K562 (cell line): ENCODE results near the gene MAGIX. TPM values are rescaled to one million over a fixed set of nuclear protein-coding genes. Genes with fewer than 3 reads are reported as not detected.

Source experiments
- BACH1 ChIP-seq: fragments of 200-800 bp; sonication (Bioruptor generic); IDR thresholded peaks from 2 replicates; pipeline ENCODE4 v1.6.1; 2016; ENCODE audit warnings: missing genetic modification characterization, missing compliant biosample characterization
- L3MBTL2 ChIP-seq: fragments of 450-650 bp; IDR thresholded peaks from 2 replicates; pipeline ENCODE4 v1.6.1; 2016; ENCODE audit warnings: mild to moderate bottlenecking, moderate library complexity
- NFYB ChIP-seq: IDR thresholded peaks from 2 replicates; pipeline ENCODE4 v1.6.1; 2011; ENCODE audit warnings: mild to moderate bottlenecking, moderate library complexity; ENCODE audit not compliant: insufficient read length; ENCODE audit errors: extremely low read depth
- PHF20 ChIP-seq: fragments of 450-650 bp; IDR thresholded peaks from 2 replicates; pipeline ENCODE4 v1.6.1; 2018; ENCODE audit not compliant: partially characterized antibody
- POLR2G ChIP-seq: fragments of 200-400 bp; formaldehyde crosslinking; IDR thresholded peaks from 2 replicates; pipeline ENCODE4 v1.6.1; 2017; ENCODE audit warnings: low read depth, mild to moderate bottlenecking, antibody characterized with exemption, low read length, moderate library complexity
- RBM15 ChIP-seq: fragments of 200-400 bp; formaldehyde crosslinking; IDR thresholded peaks from 2 replicates; pipeline ENCODE4 v1.6.1; 2018; ENCODE audit warnings: mild to moderate bottlenecking, low read length, moderate library complexity; ENCODE audit not compliant: insufficient read depth
- SMAD4 ChIP-seq: fragments of 250-450 bp; sonication (Bioruptor Pico); conservative IDR thresholded peaks from 2 replicates; pipeline ENCODE4 v1.8.0; 2021; ENCODE audit warnings: inconsistent platforms, mild to moderate bottlenecking, moderate library complexity
- TBP ChIP-seq: optimal IDR thresholded peaks from 2 replicates; pipeline ENCODE3; 2011; ENCODE audit warnings: low read depth, low read length, improper control_type of control experiment
- ZBTB1 ChIP-seq: sonication (generic); formaldehyde crosslinking; IDR thresholded peaks from 2 replicates; pipeline ENCODE4 v1.8.1; 2023; ENCODE audit warnings: missing genetic modification reagents, low read depth, mild to moderate bottlenecking, borderline replicate concordance
- polyA plus RNA-seq, 8 experiments: library from polyadenylated mRNA; depleted of rRNA in 4 of 8; stranded (reverse) in 5 of 8; unstranded in 3 of 8; fragments of >200 nt; fragmentation: Nextera tagmentation in 2 of 8; fragmentation: Illumina TruSeq in 1 of 8; extraction: Ambion mirVana in 2 of 8; extraction: Trizol in 1 of 8; gene quantifications; 2 replicates each; pipeline versions ENCODE4 v1.2.1 to v1.2.3, GENCODE V29; 2011 to 2014; ENCODE audit warnings: inconsistent platforms in 1 of 8, missing spikeins in 1 of 8
- total RNA-seq, 7 experiments: library from RNA; depleted of rRNA in 6 of 7; stranded (reverse); fragments of >200 nt in 6 of 7; fragmentation: Illumina TruSeq in 2 of 7; extraction: Trizol in 2 of 7; gene quantifications; 2 replicates each; pipeline versions ENCODE4 v1.2.1 to v1.2.3, GENCODE V29; 2011 to 2021; ENCODE audit warnings: low replicate concordance in 1 of 7
- TF ChIP-seq, protein P1 (sequence below): sonication (generic); formaldehyde crosslinking; IDR thresholded peaks from 2 replicates; pipeline ENCODE4 v1.8.1; 2023; ENCODE audit warnings: mild to moderate bottlenecking, missing genetic modification reagents
- TF ChIP-seq, protein P2 (sequence below): conservative IDR thresholded peaks from 2 replicates; pipeline ENCODE4 v1.6.1; 2011; ENCODE audit warnings: low read depth, mild to moderate bottlenecking, low read length; ENCODE audit not compliant: control insufficient read depth
- TF ChIP-seq, protein P3 (sequence below): fragments of 150-350 bp; IDR thresholded peaks from 2 replicates; pipeline ENCODE4 v1.6.1; 2014; ENCODE audit warnings: low read depth, mild to moderate bottlenecking, low read length, borderline replicate concordance

The MAGIX gene
- total and polyA plus RNA-seq, 9 of the 15 experiments (the other 6 are each of a cell fraction or from before 2014, with no cell fraction given), result 0.08 to 3.5 (median 0.47) TPM

DNA sequence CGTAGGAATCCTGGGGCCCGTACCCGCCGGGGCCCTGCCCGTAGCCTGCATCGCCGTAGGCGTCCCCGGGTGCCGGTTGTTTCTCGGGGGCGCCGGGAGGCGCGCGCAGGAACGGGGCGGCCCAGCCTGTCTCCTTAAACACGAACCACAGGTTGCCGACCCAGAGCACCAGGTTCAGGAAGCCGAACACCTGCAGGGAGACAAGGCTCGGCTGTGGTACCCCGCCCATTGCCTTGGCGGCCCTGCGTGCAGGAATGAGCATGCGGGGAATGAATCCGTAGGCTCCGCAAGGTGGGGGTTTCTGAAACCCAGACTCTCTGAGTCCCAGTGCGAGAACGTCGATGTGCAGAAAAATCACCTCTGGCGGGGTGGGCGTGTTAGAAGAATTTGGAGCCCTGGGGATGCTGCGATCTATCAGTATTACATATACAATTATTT lies 29.0 kb downstream of the MAGIX start (continued):
- TF ChIP-seq, protein P1, sequence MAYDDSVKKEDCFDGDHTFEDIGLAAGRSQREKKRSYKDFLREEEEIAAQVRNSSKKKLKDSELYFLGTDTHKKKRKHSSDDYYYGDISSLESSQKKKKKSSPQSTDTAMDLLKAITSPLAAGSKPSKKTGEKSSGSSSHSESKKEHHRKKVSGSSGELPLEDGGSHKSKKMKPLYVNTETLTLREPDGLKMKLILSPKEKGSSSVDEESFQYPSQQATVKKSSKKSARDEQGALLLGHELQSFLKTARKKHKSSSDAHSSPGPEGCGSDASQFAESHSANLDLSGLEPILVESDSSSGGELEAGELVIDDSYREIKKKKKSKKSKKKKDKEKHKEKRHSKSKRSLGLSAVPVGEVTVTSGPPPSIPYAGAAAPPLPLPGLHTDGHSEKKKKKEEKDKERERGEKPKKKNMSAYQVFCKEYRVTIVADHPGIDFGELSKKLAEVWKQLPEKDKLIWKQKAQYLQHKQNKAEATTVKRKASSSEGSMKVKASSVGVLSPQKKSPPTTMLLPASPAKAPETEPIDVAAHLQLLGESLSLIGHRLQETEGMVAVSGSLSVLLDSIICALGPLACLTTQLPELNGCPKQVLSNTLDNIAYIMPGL (CRISPR knock-in tag), result no peak
- TF ChIP-seq RBM15 (no peak), BACH1 (tag) (no peak), ZBTB1 (CRISPR knock-in tag) (no peak), POLR2G (peak; percentile 29), SMAD4 (CRISPR knock-in tag) (0 out of 2 replicates have a peak, but pooled peaks have one; percentile 33), NFYB (no peak), L3MBTL2 (0 out of 2 replicates have a peak, but pooled peaks have one; percentile 10), TBP (no peak), PHF20 (peak; percentile 55)
- TF ChIP-seq, protein P2, sequence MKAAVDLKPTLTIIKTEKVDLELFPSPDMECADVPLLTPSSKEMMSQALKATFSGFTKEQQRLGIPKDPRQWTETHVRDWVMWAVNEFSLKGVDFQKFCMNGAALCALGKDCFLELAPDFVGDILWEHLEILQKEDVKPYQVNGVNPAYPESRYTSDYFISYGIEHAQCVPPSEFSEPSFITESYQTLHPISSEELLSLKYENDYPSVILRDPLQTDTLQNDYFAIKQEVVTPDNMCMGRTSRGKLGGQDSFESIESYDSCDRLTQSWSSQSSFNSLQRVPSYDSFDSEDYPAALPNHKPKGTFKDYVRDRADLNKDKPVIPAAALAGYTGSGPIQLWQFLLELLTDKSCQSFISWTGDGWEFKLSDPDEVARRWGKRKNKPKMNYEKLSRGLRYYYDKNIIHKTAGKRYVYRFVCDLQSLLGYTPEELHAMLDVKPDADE, result no peak
- TF ChIP-seq, protein P3, sequence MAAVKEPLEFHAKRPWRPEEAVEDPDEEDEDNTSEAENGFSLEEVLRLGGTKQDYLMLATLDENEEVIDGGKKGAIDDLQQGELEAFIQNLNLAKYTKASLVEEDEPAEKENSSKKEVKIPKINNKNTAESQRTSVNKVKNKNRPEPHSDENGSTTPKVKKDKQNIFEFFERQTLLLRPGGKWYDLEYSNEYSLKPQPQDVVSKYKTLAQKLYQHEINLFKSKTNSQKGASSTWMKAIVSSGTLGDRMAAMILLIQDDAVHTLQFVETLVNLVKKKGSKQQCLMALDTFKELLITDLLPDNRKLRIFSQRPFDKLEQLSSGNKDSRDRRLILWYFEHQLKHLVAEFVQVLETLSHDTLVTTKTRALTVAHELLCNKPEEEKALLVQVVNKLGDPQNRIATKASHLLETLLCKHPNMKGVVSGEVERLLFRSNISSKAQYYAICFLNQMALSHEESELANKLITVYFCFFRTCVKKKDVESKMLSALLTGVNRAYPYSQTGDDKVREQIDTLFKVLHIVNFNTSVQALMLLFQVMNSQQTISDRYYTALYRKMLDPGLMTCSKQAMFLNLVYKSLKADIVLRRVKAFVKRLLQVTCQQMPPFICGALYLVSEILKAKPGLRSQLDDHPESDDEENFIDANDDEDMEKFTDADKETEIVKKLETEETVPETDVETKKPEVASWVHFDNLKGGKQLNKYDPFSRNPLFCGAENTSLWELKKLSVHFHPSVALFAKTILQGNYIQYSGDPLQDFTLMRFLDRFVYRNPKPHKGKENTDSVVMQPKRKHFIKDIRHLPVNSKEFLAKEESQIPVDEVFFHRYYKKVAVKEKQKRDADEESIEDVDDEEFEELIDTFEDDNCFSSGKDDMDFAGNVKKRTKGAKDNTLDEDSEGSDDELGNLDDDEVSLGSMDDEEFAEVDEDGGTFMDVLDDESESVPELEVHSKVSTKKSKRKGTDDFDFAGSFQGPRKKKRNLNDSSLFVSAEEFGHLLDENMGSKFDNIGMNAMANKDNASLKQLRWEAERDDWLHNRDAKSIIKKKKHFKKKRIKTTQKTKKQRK, result no peak
